GM21717 (cell line): ENCODE data around the gene OIT3.
"Not testable (repeated sequence)": the region's sequence is repeated elsewhere in the genome, so short reads cannot be mapped to it uniquely, and the experiment has no call there.

Source experiments
- ATAC-seq: cut with Tn5 transposase; IDR thresholded peaks from one replicate; pipeline ENCODE4 v1.9.1; 2021; ENCODE audit warnings: mild to moderate bottlenecking, moderate library complexity; ENCODE audit not compliant: unreplicated experiment

OIT3 gene

DNA sequence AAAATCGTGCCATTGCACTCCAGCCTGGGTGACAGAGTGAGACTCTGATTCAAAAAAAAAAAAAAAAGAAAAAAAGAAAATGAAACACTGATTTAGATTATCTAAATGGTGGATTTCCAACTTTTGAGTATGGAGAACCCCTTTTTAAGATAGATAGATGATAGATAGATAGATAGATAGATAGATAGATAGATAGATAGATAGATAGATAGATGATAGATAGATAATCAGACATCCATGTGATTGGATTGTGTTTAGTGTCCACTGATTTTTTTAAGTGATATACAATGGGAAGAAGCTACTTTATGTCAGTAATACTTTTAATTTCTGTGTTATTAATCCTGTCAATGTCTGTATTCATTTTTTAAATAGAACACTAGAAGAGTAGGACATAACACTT is 6.0 kb downstream of the OIT3 start:
- ATAC-seq = no peak

DNA sequence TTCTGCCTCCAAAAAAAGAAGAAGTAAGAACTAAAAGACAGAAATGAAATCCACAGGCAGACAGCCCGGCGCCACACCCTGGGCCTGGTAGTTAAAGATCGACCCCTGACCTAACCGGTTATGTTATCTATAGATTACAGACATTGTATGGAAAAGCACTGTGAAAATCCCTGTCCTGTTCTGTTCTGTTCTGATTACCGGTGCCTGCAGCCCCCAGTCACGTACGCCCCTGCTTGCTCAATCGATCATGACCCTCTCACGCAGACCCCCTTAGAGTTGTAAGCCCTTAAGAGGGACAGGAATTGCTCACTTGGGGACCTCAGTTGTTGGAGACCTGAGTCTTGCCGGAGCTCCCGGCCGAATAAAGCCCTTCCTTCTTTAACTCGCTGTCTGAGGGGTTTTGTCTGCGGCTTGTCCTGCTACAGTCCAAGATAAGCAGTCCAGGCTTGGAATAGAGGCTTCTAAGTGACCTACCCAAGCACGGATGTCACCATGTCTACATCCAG is 10.5 kb downstream of the OIT3 start:
- not testable (repeated sequence) for ATAC-seq

DNA sequence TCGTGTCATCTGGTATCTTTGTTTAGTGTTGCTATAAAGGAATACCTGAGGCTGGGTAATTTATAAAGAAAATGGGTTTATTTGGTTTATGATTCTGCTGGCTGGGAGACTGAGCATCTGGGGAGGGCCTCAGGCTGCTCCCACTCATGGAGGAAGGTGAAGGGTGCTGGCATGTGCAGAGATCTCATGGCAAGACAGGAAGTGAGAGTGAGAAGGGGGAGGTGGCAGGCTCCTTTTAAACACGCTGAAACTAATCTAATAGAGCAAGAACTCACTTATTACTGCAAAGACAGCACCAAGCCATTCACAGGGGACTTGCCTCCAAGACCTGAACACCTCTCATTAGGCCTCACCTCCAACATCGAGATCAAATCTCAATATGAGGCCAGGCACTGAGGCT is 11.3 kb downstream of the OIT3 start:
- ATAC-seq = no peak

- ATAC-seq = no peak
These were observed 12.9 kb downstream of the OIT3 start for GRCh38 chr10:72906446-72906845.

- ATAC-seq = no peak
These were observed 17.2 kb downstream of the OIT3 start for GRCh38 chr10:72910705-72911104.

DNA sequence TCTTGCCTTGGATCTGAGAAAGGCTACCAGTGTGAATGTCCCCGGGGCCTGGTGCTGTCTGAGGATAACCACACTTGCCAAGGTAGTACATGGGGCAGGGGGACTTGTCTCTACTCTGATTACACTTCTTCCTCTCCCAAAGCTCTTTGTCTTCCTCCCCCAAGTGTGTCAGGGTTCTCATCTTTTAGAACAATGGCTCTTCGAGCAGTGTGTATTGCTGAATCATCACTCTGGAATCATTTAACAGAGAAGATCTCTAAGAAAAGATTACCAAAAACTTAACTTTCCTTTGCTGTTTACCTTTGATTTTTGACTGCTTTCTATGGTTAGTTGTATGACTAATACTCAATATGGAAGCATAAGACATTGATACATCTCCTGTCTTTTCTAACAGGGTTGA is 18.2 kb downstream of the OIT3 start:
- ATAC-seq = no peak

- ATAC-seq = no peak
These were observed 19.2 kb downstream of the OIT3 start for GRCh38 chr10:72912736-72913135.

DNA sequence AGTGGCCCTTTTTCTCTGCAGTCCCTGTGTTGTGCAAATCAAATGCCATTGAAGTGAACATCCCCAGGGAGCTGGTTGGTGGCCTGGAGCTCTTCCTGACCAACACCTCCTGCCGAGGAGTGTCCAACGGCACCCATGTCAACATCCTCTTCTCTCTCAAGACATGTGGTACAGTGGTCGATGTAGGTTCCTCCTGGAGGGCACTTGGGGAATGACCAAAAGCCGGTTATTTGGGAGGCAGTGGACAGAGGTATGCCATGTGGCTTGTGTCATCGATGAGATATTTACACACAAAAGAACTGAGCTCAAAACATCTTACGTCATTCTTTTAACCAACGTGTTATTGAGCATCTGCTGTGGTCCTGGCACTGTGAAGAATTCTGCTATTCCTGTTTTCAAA is 19.7 kb downstream of the OIT3 start:
- ATAC-seq = no peak

DNA sequence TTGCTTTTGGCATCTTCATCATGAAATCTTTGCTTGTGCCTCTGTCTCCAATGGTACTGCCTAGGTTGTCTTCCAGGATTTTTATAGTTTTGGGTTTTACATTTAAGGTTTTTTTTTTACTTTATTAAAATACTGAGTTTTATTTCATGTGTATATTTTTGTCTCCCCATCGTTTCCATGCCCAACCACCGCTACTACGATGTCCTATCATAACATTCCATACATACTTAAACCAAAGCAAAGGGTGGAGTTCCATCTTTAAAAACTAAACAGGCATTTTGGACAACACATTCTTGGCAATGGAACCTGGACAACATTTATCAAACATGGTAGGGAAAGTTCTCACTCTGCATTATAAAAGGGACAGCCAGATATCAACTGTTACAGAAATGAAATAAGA is 23.7 kb downstream of the OIT3 start:
- ATAC-seq = not testable (repeated sequence)

GRCh38 chr10:72917803-72918332 is 24.3 kb downstream of the OIT3 start:
- not testable (repeated sequence) for ATAC-seq

GRCh38 chr10:72918352-72918751 is 24.8 kb downstream of the OIT3 start:
- no peak for ATAC-seq

DNA sequence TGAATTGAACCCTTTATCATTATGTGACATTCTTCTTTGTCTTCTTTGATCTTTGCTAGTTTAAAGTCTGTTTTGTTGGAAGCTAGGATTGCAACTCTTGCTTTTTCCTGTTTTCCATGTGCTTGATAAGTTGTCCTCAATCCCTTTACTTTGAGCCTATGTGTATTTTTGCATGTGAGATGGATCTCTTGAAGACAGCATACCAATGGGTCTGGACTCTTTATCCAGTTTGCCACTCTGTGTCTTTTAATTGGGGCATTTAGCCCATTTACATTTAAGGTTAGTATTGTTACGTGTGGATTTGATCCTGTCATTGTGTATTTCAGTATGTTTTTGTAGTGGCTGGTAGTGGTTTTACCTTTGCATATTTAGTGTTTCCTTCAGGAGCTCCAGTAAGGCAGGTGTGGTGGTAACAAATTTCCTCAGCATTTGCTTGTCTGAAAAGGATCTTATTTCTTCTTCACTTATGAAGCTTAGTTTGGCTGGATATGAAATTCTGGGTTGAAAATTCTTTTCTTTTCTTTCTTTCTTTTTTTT is 27.7 kb downstream of the OIT3 start:
- ATAC-seq = not testable (repeated sequence)

- no peak for ATAC-seq
These were observed 30.8 kb downstream of the OIT3 start for GRCh38 chr10:72924351-72924750.

GRCh38 chr10:72925951-72926465 is 32.5 kb downstream of the OIT3 start:
- ATAC-seq = no peak

- no peak for ATAC-seq
These were observed 33.9 kb downstream of the OIT3 start for GRCh38 chr10:72927485-72927884.

- ATAC-seq = no peak
These were observed 35.3 kb downstream of the OIT3 start for GRCh38 chr10:72928798-72929197.

- ATAC-seq = no peak
These were observed 36.7 kb downstream of the OIT3 start for GRCh38 chr10:72930276-72930675.

DNA sequence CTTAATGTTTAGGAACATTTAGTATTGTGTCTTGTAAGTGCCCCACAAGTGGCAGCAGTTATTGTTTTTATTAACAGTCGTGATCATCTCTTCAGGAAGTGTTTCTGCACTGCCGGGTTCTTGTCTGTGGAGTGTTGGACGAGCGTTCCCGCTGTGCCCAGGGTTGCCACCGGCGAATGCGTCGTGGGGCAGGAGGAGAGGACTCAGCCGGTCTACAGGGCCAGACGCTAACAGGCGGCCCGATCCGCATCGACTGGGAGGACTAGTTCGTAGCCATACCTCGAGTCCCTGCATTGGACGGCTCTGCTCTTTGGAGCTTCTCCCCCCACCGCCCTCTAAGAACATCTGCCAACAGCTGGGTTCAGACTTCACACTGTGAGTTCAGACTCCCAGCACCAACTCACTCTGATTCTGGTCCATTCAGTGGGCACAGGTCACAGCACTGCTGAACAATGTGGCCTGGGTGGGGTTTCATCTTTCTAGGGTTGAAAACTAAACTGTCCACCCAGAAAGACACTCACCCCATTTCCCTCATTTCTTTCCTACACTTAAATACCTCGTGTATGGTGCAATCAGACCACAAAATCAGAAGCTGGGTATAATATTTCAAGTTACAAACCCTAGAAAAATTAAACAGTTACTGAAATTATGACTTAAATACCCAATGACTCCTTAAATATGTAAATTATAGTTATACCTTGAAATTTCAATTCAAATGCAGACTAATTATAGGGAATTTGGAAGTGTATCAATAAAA is 38.9 kb downstream of the OIT3 start:
- ATAC-seq = no peak

DNA sequence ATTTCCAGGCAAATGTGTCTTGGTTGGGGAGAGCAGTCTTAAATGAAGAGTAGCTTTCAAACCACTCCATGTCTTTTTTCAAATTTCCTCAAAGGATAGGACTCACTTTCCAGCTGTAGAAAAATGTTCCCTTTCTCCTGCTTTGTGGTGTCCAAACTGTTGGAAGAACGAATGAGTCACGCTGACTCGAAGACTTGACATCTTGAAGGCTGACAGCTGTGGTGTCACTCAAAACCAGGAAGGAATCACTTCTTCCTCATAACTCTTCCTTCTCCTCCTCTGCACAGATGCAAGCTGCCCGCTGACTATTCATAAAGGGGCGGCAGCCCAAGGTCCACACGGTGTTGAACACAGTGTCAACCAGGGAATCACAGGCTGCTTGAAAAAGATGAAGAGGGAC is 41.8 kb downstream of the OIT3 start:
- ATAC-seq = no peak

DNA sequence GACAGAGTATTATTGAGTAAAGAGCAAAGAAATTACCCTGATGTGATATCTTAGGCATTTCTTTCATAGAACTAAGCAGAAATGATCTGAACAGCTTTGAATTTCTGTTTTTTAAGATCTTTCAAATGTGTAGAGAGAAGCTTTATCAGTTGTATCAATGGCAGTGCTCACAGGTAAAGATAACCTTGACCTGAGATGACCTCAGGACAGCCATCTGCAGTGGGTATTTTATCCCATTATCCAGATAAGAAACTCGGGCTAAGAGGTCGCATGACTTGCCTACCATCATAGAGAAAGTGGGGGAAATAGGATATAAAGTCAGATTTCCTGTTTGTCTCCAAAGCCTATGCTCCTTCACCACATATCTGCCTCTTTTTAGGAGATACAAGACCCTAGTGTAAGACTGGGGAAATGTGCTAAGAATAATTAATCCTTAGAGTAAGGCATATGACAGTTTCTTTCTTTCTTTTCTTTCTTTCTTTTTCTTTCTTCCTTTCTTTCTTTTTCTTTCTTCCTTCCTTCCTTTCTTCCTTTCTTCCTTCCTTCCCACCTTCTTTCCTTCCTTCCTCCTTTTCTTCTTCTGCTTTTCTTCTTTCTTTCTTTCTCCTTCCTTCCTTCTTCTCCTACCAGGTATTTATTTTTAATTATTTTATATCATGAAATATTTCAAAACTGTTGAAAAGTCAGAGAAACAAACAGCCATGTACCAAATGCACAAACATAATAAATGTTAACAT is 50.1 kb downstream of the OIT3 start:
- ATAC-seq = no peak

- ATAC-seq = no peak
These were observed 53.4 kb downstream of the OIT3 start for GRCh38 chr10:72946963-72947362.
